DOHH2 (cell line): ENCODE results near the gene NOL4L.

Experiments used
- H3F3A ChIP-seq: fragments of 200-600 bp; sonication (generic), shearing (Covaris generic); 2 replicates; pipeline ENCODE4 v1.6.0; 2016; ENCODE audit warnings: antibody characterized with exemption, mild to moderate bottlenecking; ENCODE audit not compliant: control insufficient read depth, insufficient read depth
- H3K27ac ChIP-seq: fragments of 200-600 bp; sonication (generic); 2 replicates; pipeline ENCODE4 v1.5.1; 2014; ENCODE audit warnings: low read depth, mild to moderate bottlenecking, low read length, moderate library complexity
- H3K27me3 ChIP-seq: fragments of 200-600 bp; sonication (generic); 2 replicates; pipeline ENCODE4 v1.6.1; 2014; ENCODE audit warnings: mild to moderate bottlenecking, low read length, mixed read lengths; ENCODE audit not compliant: control insufficient read depth
- H3K36me3 ChIP-seq: fragments of 200-600 bp; sonication (generic); 2 replicates; pipeline ENCODE4 v1.6.1; 2014; ENCODE audit warnings: mild to moderate bottlenecking, low read length, moderate library complexity, mixed read lengths; ENCODE audit not compliant: control insufficient read depth
- H3K4me1 ChIP-seq: fragments of 200-600 bp; sonication (generic); 2 replicates; pipeline ENCODE4 v1.6.1; 2014; ENCODE audit warnings: mild to moderate bottlenecking, low read length, mixed read lengths; ENCODE audit not compliant: control insufficient read depth
- H3K4me2 ChIP-seq: fragments of 200-600 bp; sonication (generic); 2 replicates; pipeline ENCODE4 v1.6.0; 2014; ENCODE audit warnings: mild to moderate bottlenecking, low read length, moderate library complexity
- H3K4me3 ChIP-seq: fragments of 200-600 bp; sonication (generic); 2 replicates; pipeline ENCODE4 v1.5.1; 2014; ENCODE audit warnings: mild to moderate bottlenecking, low read length, mixed read lengths
- H3K79me2 ChIP-seq: fragments of 200-600 bp; sonication (generic); 2 replicates; pipeline ENCODE4 v1.6.1; 2014; ENCODE audit warnings: mild to moderate bottlenecking, low read length, mixed read lengths; ENCODE audit not compliant: control insufficient read depth
- H3K9me2 ChIP-seq: fragments of 200-600 bp; sonication (generic); replicated peaks from 2 replicates; pipeline ENCODE4 v1.6.1; 2014; ENCODE audit warnings: mild to moderate bottlenecking, low read length, mixed read lengths; ENCODE audit not compliant: control insufficient read depth
- H3K9me3 ChIP-seq: fragments of 200-600 bp; sonication (generic); 2 replicates; pipeline ENCODE4 v1.6.1; 2014; ENCODE audit warnings: antibody characterized with exemption, low read length, mixed read lengths; ENCODE audit not compliant: control insufficient read depth, insufficient read depth
- H4K20me1 ChIP-seq: fragments of 200-600 bp; sonication (generic); 2 replicates; pipeline ENCODE4 v1.6.0; 2014; ENCODE audit warnings: low read depth, mild to moderate bottlenecking, antibody characterized with exemption, low read length, moderate library complexity; ENCODE audit not compliant: control insufficient read depth, insufficient read depth
- CTCF ChIP-seq: fragments of 200-600 bp; sonication (generic); IDR thresholded peaks from one replicate; pipeline ENCODE4 v1.5.1; 2014; ENCODE audit warnings: antibody characterized with exemption, mild to moderate bottlenecking, low read depth, low read length; ENCODE audit not compliant: poor library complexity, severe bottlenecking
- EZH2phosphoT487 ChIP-seq: fragments of 200-600 bp; sonication (generic); IDR thresholded peaks from 2 replicates; pipeline ENCODE4 v1.6.1; 2017; ENCODE audit warnings: borderline replicate concordance, mild to moderate bottlenecking, antibody characterized with exemption, low read length, moderate library complexity, mixed read lengths

NOL4L gene

GRCh38 chr20:32501709-32502108, 83.4 kb downstream of the NOL4L start:
- Histone ChIP-seq H3F3A (no peaks in the 10 kb centered on the region), H3K4me3 (no peak overlapping the region), H3K79me2 (no peaks in the 10 kb centered on the region), H4K20me1 (no peaks in the 10 kb centered on the region), H3K27ac (no peak overlapping the region), H3K9me2 (no peaks in the 10 kb centered on the region), H3K4me1 (no peaks in the 10 kb centered on the region), H3K9me3 (no peaks in the 10 kb centered on the region), H3K27me3 (0 out of 2 replicates have a peak, but pooled peaks cover 2% of the 10 kb centered on the region), H3K36me3 (no peaks in the 10 kb centered on the region), H3K4me2 (no peak overlapping the region)
- no peak for TF ChIP-seq CTCF
- TF ChIP-seq EZH2phosphoT487: no peak

DNA sequence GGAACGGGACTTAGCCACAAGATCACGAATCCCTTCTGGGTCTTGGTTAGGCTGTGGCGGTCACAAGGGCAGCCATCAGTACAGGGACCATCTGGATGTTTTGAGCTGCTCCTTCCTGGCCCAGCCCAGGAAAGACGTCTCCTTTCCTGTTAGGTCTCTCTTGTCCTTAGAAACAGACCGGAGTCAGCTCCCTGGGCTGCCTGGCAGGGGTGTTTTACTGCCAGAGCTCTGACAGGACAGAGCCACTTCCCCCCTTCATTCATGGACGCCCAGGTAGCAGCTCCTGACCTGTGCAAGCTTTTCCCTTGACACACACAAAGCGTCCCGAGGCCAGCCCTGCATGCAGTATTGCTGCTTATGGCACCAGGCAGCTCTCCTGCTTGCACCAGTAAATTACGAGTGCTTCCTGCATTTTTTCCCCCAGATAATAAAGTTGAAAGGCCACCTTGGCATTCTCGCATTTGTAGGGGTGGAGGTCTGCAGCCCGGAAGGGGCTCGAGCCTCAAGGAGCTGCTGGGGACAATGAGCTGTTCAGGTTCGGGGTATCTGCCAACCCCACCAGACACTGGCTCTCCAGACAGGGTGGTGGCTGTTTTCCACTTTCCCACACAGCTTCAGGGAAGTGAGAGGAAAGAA, 87.4 kb downstream of the NOL4L start:
- Histone ChIP-seq H3K79me2 (no peaks in the 10 kb centered on the region), H3F3A (no peaks in the 10 kb centered on the region), H3K4me3 (no peak overlapping the region), H3K36me3 (no peaks in the 10 kb centered on the region), H4K20me1 (no peaks in the 10 kb centered on the region), H3K27me3 (0 out of 2 replicates have a peak, but pooled peaks cover 2% of the 10 kb centered on the region), H3K4me2 (no peak overlapping the region), H3K27ac (no peak overlapping the region), H3K9me2 (no peaks in the 10 kb centered on the region), H3K4me1 (no peaks in the 10 kb centered on the region), H3K9me3 (no peaks in the 10 kb centered on the region)
- no peak for TF ChIP-seq CTCF
- no peak for TF ChIP-seq EZH2phosphoT487

DNA sequence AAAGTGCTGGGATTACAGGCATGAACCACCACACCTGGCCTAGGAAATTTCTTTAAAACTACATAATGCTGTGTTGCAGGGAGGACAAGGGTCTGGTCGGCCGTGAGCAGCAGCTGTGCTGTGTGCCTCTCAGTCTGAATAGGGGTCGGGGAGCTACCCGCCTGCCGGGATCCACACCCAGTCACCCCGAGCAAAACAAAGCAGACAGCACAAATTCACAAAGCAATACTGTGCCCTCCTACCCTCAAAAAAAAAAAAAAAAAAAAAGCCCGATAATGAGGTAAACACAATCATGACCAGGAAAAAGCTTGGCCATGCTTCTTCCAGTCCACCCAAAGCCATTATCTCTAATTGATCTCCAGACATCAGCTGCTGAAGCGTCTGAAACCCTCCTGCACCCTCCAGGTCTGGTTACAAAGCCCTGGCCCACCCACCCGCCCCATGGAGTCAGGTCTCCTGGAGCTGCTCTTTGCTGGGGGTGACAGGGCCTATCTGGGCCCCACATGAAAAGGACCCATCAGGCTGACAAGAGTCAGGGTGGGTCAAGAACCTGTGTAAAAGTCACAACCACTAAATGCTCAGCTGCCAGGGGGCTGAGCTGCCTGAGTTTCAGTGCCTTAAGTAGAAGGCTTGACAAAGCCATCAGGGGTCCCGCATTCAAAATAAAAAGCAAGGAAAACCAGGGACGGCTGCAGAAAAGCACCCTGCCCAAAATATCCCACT, 88.2 kb downstream of the NOL4L start:
- Histone ChIP-seq H3F3A (no peaks in the 10 kb centered on the region), H3K9me3 (no peaks in the 10 kb centered on the region), H3K4me3 (no peak overlapping the region), H3K27ac (no peak overlapping the region), H3K4me2 (no peak overlapping the region), H3K9me2 (no peaks in the 10 kb centered on the region), H3K4me1 (no peaks in the 10 kb centered on the region), H4K20me1 (no peaks in the 10 kb centered on the region), H3K79me2 (no peaks in the 10 kb centered on the region), H3K36me3 (no peaks in the 10 kb centered on the region), H3K27me3 (0 out of 2 replicates have a peak, but pooled peaks cover 2% of the 10 kb centered on the region)
- TF ChIP-seq EZH2phosphoT487 (no peak), CTCF (no peak)
